Smooth muscle cell (in vitro differentiated cells): ENCODE results near the gene SMARCC1. TPM values are rescaled to one million over a fixed set of nuclear protein-coding genes. Genes with fewer than 3 reads are reported as not detected.

Source experiments
- DNase-seq: peaks from one replicate; lab custom pipeline; 2025; ENCODE audit not compliant: unreplicated experiment; lab: John Stamatoyannopoulos, UW
- H2AFZ ChIP-seq: fragments of 200-600 bp; sonication (generic); 2 replicates; pipeline ENCODE4 v1.6.0; 2016; ENCODE audit warnings: antibody characterized with exemption, low read depth, mild to moderate bottlenecking
- H3F3A ChIP-seq: fragments of 200-600 bp; sonication (generic); 2 replicates; pipeline ENCODE4 v1.6.0; 2017; ENCODE audit warnings: antibody characterized with exemption, low read depth
- H3K27ac ChIP-seq: fragments of 200-600 bp; sonication (generic); 2 replicates; pipeline ENCODE4 v1.5.1; 2016; ENCODE audit warnings: low read depth, mild to moderate bottlenecking
- H3K27me3 ChIP-seq: fragments of 200-600 bp; sonication (generic); 2 replicates; pipeline ENCODE4 v1.6.1; 2016; ENCODE audit warnings: low read depth, mild to moderate bottlenecking
- H3K36me3 ChIP-seq: fragments of 200-600 bp; sonication (generic); 2 replicates; pipeline ENCODE4 v1.5.1; 2016; ENCODE audit warnings: low read depth
- H3K4me1 ChIP-seq: fragments of 200-600 bp; sonication (generic); 2 replicates; pipeline ENCODE4 v1.5.1; 2016; ENCODE audit warnings: low read depth
- H3K4me2 ChIP-seq: fragments of 200-600 bp; sonication (generic); 2 replicates; pipeline ENCODE4 v1.6.0; 2016; ENCODE audit warnings: mild to moderate bottlenecking
- H3K4me3 ChIP-seq: fragments of 200-600 bp; sonication (generic); 2 replicates; pipeline ENCODE4 v1.5.1; 2016; ENCODE audit warnings: mild to moderate bottlenecking
- H3K79me2 ChIP-seq: fragments of 200-600 bp; sonication (generic); 2 replicates; pipeline ENCODE4 v1.6.0; 2016; ENCODE audit warnings: low read depth, mild to moderate bottlenecking
- H3K9ac ChIP-seq: fragments of 200-600 bp; sonication (generic); 2 replicates; pipeline ENCODE4 v1.6.0; 2016; ENCODE audit warnings: low read depth
- H3K9me3 ChIP-seq: fragments of 200-600 bp; sonication (generic); replicated peaks from 2 replicates; pipeline ENCODE4 v1.5.1; 2016; ENCODE audit warnings: low read depth
- H4K20me1 ChIP-seq: fragments of 200-600 bp; sonication (generic); 2 replicates; pipeline ENCODE4 v1.6.0; 2016; ENCODE audit warnings: low read depth
- WGBS: methylation state at CpG from one replicate; pipeline ENCODE4 v1.1.7; 2016; ENCODE audit warnings: low lambda C conversion rate; 5-methylcytosine and 5-hydroxymethylcytosine counted together
- polyA plus RNA-seq: library from polyadenylated mRNA; unstranded; fragments of >200 nt; fragmentation: Nextera tagmentation; extraction: Ambion mirVana; gene quantifications from 2 replicates; pipeline ENCODE4 v1.2.1, GENCODE V29; 2016
- total RNA-seq: library from RNA; depleted of rRNA; stranded (reverse); fragments of >200 nt; gene quantifications from 2 replicates; pipeline ENCODE4 v1.2.3, GENCODE V29; 2014
- TF ChIP-seq, protein P1 (sequence below): fragments of 200-600 bp; sonication (generic); IDR thresholded peaks from 2 replicates; pipeline ENCODE4 v1.5.1; 2017; ENCODE audit warnings: borderline replicate concordance, mild to moderate bottlenecking, antibody characterized with exemption; ENCODE audit not compliant: insufficient read depth, poor library complexity, severe bottlenecking

The SMARCC1 gene
- total and polyA plus RNA-seq, 2 experiments from 2014 or later: 40.5 to 50.3 TPM

DNA sequence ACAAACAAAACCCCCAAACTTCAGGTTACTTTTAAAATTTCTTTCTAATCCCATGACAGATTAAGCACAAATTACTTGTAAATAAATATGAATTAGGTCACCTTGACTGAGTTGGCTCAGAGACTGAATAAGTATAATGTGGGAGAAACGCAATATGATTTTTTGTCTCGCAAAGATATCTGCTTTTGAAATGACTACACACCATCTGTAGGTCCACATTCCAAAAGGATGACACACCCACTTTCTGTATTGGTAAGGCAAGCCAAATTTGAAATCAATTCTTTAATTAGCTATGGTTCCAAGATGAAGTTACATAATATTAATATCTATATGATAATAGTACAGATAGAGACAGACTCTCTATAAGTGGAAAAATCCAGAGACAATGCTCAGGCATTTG lies 136.1 kb downstream of the SMARCC1 start:
- Histone ChIP-seq H3K9me3 (no peaks in the 10 kb centered on the region), H2AFZ (no peak overlapping the region), H3K4me2 (no peak overlapping the region), H3K27me3 (no peaks in the 10 kb centered on the region), H4K20me1 (peaks cover 74% of the 10 kb centered on the region), H3K9ac (no peak overlapping the region), H3K79me2 (peaks cover 8% of the 10 kb centered on the region), H3F3A (no peaks in the 10 kb centered on the region), H3K27ac (no peak overlapping the region), H3K4me3 (no peak overlapping the region), H3K36me3 (no peaks in the 10 kb centered on the region), H3K4me1 (no peaks in the 10 kb centered on the region)
- no peak for DNase-seq
- TF ChIP-seq, protein P1, sequence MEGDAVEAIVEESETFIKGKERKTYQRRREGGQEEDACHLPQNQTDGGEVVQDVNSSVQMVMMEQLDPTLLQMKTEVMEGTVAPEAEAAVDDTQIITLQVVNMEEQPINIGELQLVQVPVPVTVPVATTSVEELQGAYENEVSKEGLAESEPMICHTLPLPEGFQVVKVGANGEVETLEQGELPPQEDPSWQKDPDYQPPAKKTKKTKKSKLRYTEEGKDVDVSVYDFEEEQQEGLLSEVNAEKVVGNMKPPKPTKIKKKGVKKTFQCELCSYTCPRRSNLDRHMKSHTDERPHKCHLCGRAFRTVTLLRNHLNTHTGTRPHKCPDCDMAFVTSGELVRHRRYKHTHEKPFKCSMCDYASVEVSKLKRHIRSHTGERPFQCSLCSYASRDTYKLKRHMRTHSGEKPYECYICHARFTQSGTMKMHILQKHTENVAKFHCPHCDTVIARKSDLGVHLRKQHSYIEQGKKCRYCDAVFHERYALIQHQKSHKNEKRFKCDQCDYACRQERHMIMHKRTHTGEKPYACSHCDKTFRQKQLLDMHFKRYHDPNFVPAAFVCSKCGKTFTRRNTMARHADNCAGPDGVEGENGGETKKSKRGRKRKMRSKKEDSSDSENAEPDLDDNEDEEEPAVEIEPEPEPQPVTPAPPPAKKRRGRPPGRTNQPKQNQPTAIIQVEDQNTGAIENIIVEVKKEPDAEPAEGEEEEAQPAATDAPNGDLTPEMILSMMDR: no peak
- WGBS: 89% methylated on average over 2 of the region's 2 CpGs

- H3K27ac ChIP-seq: no peak overlapping the region
- no peaks in the 10 kb centered on the region for H3K27me3 ChIP-seq
- WGBS: 94% methylated on average over 6 of the region's 6 CpGs
- H3K36me3 ChIP-seq: no peaks in the 10 kb centered on the region
- no peak overlapping the region for H2AFZ ChIP-seq
- peaks cover 16% of the 10 kb centered on the region for H3K79me2 ChIP-seq
- no peak for DNase-seq
- H3K4me3 ChIP-seq: no peak overlapping the region
- H3K9ac ChIP-seq: no peak overlapping the region
- H4K20me1 ChIP-seq: peaks cover 80% of the 10 kb centered on the region
- no peak overlapping the region for H3K4me2 ChIP-seq
- TF ChIP-seq, protein P1: no peak
- no peaks in the 10 kb centered on the region for H3K4me1 ChIP-seq
- no peaks in the 10 kb centered on the region for H3K9me3 ChIP-seq
- no peaks in the 10 kb centered on the region for H3F3A ChIP-seq
These were observed 138.6 kb downstream of the SMARCC1 start for GRCh38 chr3:47643092-47643491.

DNA sequence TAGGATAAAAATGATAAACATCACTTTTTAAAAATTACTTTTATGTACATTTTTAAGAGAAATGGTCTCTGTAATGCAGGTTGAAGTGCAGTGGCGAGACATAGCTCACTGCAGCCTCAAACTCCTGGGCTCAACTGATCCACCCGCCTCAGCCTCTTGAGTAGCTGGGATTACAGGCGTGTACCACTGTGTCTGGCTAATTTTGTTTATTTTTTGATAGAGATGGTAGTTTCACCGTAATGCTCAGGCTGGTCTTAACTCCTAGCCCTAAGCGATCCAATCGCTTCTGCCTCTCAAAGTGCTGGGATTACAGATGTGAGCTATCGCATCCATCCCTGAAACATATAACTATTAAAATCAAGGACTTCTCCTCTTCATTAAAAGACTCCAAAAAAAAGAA lies 140.0 kb downstream of the SMARCC1 start:
- H3K9ac ChIP-seq: no peak overlapping the region
- no peak overlapping the region for H3K4me2 ChIP-seq
- H3K36me3 ChIP-seq: no peaks in the 10 kb centered on the region
- H3K9me3 ChIP-seq: no peaks in the 10 kb centered on the region
- no peak overlapping the region for H3K27ac ChIP-seq
- TF ChIP-seq, protein P1: no peak
- DNase-seq: no peak
- H3F3A ChIP-seq: no peaks in the 10 kb centered on the region
- WGBS: 90% methylated on average over 7 of the region's 7 CpGs
- peaks cover 72% of the 10 kb centered on the region for H4K20me1 ChIP-seq
- no peak overlapping the region for H2AFZ ChIP-seq
- H3K27me3 ChIP-seq: no peaks in the 10 kb centered on the region
- no peaks in the 10 kb centered on the region for H3K4me1 ChIP-seq
- peaks cover 16% of the 10 kb centered on the region for H3K79me2 ChIP-seq
- H3K4me3 ChIP-seq: no peak overlapping the region

- no peak overlapping the region for H3K9ac ChIP-seq
- peaks cover 10% of the 10 kb centered on the region for H3K79me2 ChIP-seq
- no peaks in the 10 kb centered on the region for H3F3A ChIP-seq
- H4K20me1 ChIP-seq: peaks cover 42% of the 10 kb centered on the region
- no peaks in the 10 kb centered on the region for H3K4me1 ChIP-seq
- H3K4me2 ChIP-seq: no peak overlapping the region
- DNase-seq: no peak
- no peak overlapping the region for H3K4me3 ChIP-seq
- TF ChIP-seq, protein P1: no peak
- 92% methylated on average over 2 of the region's 2 CpGs for WGBS
- no peak overlapping the region for H3K27ac ChIP-seq
- H3K9me3 ChIP-seq: no peaks in the 10 kb centered on the region
- peaks cover 14% of the 10 kb centered on the region for H3K36me3 ChIP-seq
- no peaks in the 10 kb centered on the region for H3K27me3 ChIP-seq
- no peak overlapping the region for H2AFZ ChIP-seq
These were observed 144.8 kb downstream of the SMARCC1 start for GRCh38 chr3:47636921-47637320.
